Left ventricle myocardium superior (tissue), 1 donor: ENCODE data around the gene CCR6. TPM values are rescaled to one million over a fixed set of nuclear protein-coding genes. Genes with fewer than 3 reads are reported as not detected.

Experiments
- ATAC-seq: fragments of 200-7000 bp; cut with Tn5 transposase; one replicate; pipeline ENCODE4 v1.9.1; 2020; ENCODE audit warnings: mild to moderate bottlenecking, moderate library complexity
- DNase-seq: peaks from one replicate; pipeline ENCODE4 v3.0.0-alpha.2; 2020
- intact Hi-C: fragments of 100-400 bp; cut with micrococcal nuclease; formaldehyde crosslinking; loops from one replicate; pipeline ENCODE4 v1.11.0; 2022
- total RNA-seq: library from RNA; stranded (reverse); fragmentation: NEBNext Ultra II Directional; extraction: Animal tissue kit (Norgen Biotek cat#: 25700); gene quantifications from one replicate; pipeline ENCODE4 v1.2.1, GENCODE V29; 2021
- donor health status: DM: no; HTN: yes; CAD: no; lungs with severe emphysema.

CCR6 gene
- total RNA-seq, 1 donor from 2014 or later: not detected

- intact Hi-C loops: no loop called here
- ATAC-seq (no peak), DNase-seq (no peak)
Observed at GRCh38 chr6:167137081-167137480, 14.2 kb downstream of the CCR6 start.

GRCh38 chr6:167137881-167138280 lies 15.0 kb downstream of the CCR6 start:
- intact Hi-C loops: no loop called here
- ATAC-seq: no peak
- DNase-seq: no peak

DNA sequence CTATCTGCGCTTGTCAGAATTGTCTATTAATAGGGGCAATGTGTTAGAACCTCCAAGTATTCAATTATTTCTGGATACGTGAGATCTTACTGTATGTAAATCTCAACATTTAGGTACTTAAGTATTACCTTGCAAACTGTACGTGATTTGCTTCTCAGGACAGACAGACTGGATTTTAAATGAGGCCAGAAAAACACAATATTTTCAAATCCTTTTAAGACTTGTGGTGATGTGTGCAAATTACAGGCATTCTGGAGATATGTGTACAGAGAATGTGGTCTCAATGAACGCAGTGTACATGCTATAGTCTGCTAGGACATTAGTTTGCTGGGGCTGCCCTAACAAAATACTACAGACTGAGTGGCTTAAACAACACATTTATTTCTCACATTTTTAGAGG lies 16.9 kb downstream of the CCR6 start:
- intact Hi-C loops: loop anchor here (10.0 kb wide), 1 partner anchor 355 kb away; no protein-coding TSS in a partner anchor
- ATAC-seq (no peak), DNase-seq (no peak)

GRCh38 chr6:167140589-167141474 lies 17.9 kb downstream of the CCR6 start:
- DNase-seq (no peak), ATAC-seq (no peak)
- intact Hi-C loops: loop anchor here (10.0 kb wide), 1 partner anchor 356 kb away; no protein-coding TSS in a partner anchor

DNA sequence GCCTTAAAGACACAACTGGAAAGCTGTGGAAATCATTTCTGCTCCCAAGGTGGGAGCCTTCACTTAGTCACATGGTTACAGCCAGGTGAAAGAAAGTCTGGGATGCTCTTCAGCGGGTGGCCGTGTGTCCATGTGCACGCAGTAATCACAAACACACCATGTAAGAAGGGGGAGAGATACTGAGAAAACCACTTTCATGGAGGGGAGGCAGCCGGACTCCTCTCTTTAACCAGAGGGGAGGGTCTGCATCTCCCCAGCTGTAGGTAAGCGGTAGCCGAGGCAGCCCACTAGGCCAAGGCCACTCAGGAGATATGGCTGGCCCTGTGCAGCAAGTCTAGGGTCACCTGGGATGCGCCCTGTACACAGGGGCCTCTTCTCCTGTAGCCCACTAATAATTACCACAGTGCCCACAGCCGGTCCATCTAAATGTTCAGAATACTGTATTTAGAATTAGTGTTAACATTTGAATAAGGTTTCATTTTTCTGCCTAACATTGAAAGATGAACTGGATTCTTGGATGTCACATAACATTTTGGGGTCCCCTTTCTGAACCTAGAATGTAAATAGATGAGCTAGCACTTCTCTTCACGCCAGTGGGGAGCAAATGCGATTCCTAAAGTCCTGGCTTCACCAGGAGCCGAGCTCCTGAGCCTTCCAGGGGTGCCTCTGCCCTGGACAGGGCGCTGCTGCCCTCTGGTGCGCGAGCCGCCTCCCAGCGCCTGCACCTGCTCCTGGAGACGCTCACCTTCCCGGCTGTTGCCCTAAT lies 19.0 kb downstream of the CCR6 start:
- ATAC-seq (peak; percentile 90), DNase-seq (peak; percentile 72)
- intact Hi-C loops: loop anchor here (10.0 kb wide), 1 partner anchor 357 kb away; no protein-coding TSS in a partner anchor

- intact Hi-C loops: loop anchor here (10.0 kb wide), 1 partner anchor 358 kb away; no protein-coding TSS in a partner anchor
- DNase-seq (no peak), ATAC-seq (no peak)
Observed at GRCh38 chr6:167142433-167142761, 19.5 kb downstream of the CCR6 start.

- ATAC-seq: no peak
- intact Hi-C loops: loop anchor here (10.0 kb wide), 1 partner anchor 358 kb away; no protein-coding TSS in a partner anchor
Observed at GRCh38 chr6:167143041-167143440, 20.1 kb downstream of the CCR6 start.

GRCh38 chr6:167145461-167145860 lies 22.6 kb downstream of the CCR6 start:
- DNase-seq (no peak), ATAC-seq (no peak)

More at GRCh38 chr6:167143041-167143440, 20.1 kb downstream of the CCR6 start:
- DNase-seq: no peak

DNA sequence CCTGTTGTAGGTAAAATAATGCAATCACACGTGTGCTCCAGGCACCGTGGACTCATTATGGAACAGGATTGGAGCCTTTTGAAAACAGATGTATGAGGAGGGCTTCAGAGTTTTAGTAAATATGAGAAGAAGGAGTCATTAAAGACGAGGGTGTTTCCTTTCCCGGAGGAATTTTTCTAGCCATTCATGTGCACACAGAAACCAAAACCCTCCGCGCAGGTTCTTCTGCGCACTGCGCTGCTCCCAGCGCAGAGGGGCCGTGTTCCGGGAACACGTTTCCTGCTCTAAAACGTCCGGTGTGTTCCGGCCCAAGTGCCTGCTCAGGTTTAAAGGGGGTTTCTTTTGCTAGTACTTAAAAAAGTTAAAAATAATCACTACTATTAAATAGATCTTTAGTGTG lies 23.2 kb downstream of the CCR6 start:
- intact Hi-C loops: loop anchor here (10.0 kb wide), 1 partner anchor 361 kb away; no protein-coding TSS in a partner anchor
- no peak for ATAC-seq
- DNase-seq: no peak

More at GRCh38 chr6:167145461-167145860, 22.6 kb downstream of the CCR6 start:
- intact Hi-C loops: loop anchor here (10.0 kb wide), 1 partner anchor 361 kb away; no protein-coding TSS in a partner anchor

GRCh38 chr6:167146977-167147376 lies 24.1 kb downstream of the CCR6 start:
- ATAC-seq: no peak
- DNase-seq: no peak
- intact Hi-C loops: loop anchor here (10.0 kb wide), 1 partner anchor 362 kb away; no protein-coding TSS in a partner anchor

DNA sequence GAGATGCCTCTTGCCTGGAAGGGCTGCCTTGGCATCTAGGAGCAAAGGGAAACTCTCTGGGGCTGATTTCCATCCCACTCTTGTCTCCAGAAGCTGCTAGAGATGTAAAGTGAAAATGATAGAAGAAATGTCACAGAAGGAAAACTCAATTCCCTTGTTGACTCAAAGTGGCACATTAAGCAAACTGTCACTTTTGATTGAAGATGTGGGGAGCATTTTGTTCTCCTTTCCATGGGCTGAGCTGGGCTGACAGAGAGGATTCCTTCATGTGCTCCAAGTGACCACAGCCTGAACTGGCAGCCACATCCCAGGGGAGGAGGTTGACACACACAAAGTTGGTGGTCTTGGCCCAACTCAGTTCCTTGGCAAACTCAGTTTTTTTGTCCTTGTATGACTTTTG lies 25.1 kb downstream of the CCR6 start:
- ATAC-seq (no peak), DNase-seq (no peak)
- intact Hi-C loops: loop anchor here (10.0 kb wide), 1 partner anchor 363 kb away; no protein-coding TSS in a partner anchor

DNA sequence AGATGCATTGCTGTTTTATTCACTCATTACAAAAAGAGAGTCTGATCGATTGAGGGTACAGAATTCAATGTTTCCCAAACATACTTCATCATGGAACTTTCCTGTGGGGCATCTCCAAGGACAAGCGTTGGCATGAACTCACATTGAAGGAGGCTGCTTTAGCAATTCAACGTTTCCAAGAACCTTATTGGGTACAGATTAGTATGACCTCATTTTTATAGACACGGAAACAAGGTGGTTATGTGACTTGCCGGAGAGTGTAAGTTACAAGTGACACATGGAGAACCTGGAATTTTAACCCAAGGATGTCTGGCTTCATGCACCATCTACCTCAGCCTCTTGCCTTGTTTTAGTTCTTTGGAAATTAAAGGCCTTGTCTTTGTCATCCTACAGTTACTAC lies 26.1 kb downstream of the CCR6 start:
- intact Hi-C loops: loop anchor here (10.0 kb wide), 1 partner anchor 364 kb away; no protein-coding TSS in a partner anchor
- no peak for DNase-seq
- ATAC-seq: no peak

GRCh38 chr6:167150941-167151549 lies 28.1 kb downstream of the CCR6 start:
- DNase-seq (no peak), ATAC-seq (peak; percentile 34)
- intact Hi-C loops: no loop called here

GRCh38 chr6:167151648-167152047 lies 28.8 kb downstream of the CCR6 start:
- ATAC-seq: no peak
- DNase-seq: no peak
- intact Hi-C loops: no loop called here

DNA sequence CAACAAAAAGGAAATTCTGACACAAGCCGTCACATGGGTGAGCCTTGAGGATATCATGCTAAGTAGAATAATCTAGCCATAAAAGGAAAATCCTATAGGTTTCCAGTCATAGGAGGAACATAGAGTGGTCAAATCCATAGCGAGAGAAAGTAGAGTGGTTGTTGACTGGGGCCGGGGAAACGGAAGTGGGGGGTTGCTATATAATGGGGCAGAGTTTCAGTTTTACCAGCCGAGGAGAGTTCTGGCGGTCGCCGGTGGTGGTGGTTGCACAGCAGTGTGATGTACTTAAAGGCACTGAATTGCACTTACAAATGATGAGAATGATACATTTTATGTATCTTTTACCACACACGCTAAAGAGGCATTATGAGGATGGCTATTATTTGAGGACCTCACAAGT lies 30.0 kb downstream of the CCR6 start:
- ATAC-seq: no peak
- no peak for DNase-seq
- intact Hi-C loops: no loop called here

DNA sequence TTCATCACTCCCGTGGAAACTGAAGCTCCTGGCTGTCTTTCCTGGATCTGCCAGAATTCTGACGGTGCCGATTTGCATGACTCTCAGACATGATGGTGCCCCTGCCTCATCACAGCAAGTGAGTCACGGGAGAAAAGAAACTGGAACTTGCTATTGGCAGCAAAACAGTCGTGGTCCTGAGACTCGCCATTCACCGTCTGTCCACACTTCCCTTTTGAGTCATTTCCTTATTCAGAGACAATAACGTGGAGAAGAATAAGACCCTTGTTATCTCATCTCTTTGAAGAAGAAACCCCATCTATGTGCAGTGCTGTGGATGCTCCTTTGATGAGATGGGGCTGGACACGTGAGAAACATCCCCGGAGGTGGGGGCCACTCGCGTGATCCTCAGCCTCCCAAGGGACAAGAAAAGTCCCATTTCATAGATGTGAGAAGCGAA lies 30.6 kb downstream of the CCR6 start:
- ATAC-seq: no peak
- intact Hi-C loops: no loop called here
- no peak for DNase-seq

GRCh38 chr6:167154291-167154690 lies 31.4 kb downstream of the CCR6 start:
- no peak for ATAC-seq
- no peak for DNase-seq
- intact Hi-C loops: no loop called here

DNA sequence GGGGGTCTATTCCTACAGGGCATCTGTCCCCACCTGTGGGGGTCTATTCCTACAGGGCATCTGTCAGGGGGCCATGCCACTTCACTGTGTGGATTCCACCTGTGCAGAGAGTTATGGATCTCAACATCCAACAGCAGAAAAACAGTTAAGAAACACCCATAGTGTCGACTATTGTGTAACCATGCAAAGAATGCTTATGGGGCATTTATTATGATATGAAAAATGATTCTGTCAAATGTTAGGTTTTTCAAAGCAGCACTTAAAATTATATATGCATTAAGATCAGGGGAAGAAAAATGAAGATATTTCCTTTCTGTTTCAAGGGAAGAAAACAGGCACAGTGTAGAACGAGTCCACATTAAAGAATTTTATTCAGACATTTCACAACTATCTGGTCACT lies 32.0 kb downstream of the CCR6 start:
- intact Hi-C loops: no loop called here
- ATAC-seq: no peak
- DNase-seq: no peak

DNA sequence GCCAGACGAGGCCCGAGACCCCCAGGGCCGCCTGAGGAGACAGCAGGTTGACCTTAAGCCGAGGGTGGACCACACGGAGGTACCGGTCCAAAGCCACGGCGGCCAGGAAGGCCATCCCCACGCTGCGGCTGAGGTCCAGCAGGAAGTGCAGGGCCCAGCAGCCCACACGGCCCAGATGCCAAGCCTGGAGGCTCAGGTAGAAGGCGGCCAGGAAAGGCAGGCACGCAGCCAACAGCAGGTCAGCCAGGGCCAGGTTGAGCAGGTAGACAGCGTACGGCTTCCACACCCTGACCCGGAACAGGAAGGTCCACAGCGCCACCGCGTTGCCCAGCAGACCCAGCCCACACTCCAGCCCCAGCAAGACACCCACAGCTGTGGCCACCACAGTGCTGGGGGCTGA lies 34.5 kb downstream of the CCR6 start:
- ATAC-seq (no peak), DNase-seq (no peak)
- intact Hi-C loops: no loop called here
